IMR-90 (cell line): ENCODE measurements around the gene C20orf202. TPM values are rescaled to one million over a fixed set of nuclear protein-coding genes. Genes with fewer than 3 reads are reported as not detected.
A peak's percentile ranks its signal among the peaks of the same experiment; 100 is the strongest.

Source experiments
- ATAC-seq: fragments of 200-7000 bp; cut with Tn5 transposase; 2 replicates; pipeline ENCODE4 v1.9.1; 2020; ENCODE audit warnings: low read depth, mild to moderate bottlenecking, moderate library complexity
- BruUV-seq: library from RNA; stranded (reverse); fragments of 400-500 nt; replicated peaks from 2 replicates; lab custom pipeline; 2021; lab: Mats Ljungman, UMichigan
- CTCF ChIA-PET: fragments of 300-600 bp; formaldehyde crosslinking; extraction: SDS; loops from one replicate; lab custom pipeline; 2021; ENCODE audit warnings: antibody characterized with exemption; lab: Yijun Ruan, JAX
- POLR2A ChIA-PET: fragments of 300-600 bp; sonication (Branson Sonifier 250); formaldehyde crosslinking; loops from one replicate; lab custom pipeline; 2022; ENCODE audit warnings: antibody characterized with exemption; ENCODE audit not compliant: unreplicated experiment; lab: Charles Lee
- DNase-seq: peaks from one replicate; pipeline ENCODE4 v3.0.0; 2013
- H2AFZ ChIP-seq: replicated peaks from 2 replicates; pipeline ENCODE3; 2013; ENCODE audit warnings: low read length, mild to moderate bottlenecking; ENCODE audit not compliant: poor library complexity
- H2AK5ac ChIP-seq: 2 replicates; pipeline ENCODE4 v1.6.1; 2013; ENCODE audit warnings: low read depth, low read length, inconsistent platforms
- H2AK9ac ChIP-seq: replicated peaks from 2 replicates; pipeline ENCODE3; 2013; ENCODE audit warnings: mild to moderate bottlenecking, low read depth, low read length, moderate library complexity; ENCODE audit not compliant: poor library complexity
- H2BK120ac ChIP-seq: 2 replicates; pipeline ENCODE4 v1.6.1; 2013; ENCODE audit warnings: low read depth, low read length, inconsistent platforms
- H2BK15ac ChIP-seq: 3 replicates; pipeline ENCODE4 v1.6.1; 2013; ENCODE audit warnings: low read depth, low read length, inconsistent platforms
- H2BK20ac ChIP-seq: 2 replicates; pipeline ENCODE4 v1.6.1; 2013; ENCODE audit warnings: low read depth, mild to moderate bottlenecking, inconsistent platforms, low read length, moderate library complexity
- H2BK5ac ChIP-seq: 2 replicates; pipeline ENCODE4 v1.6.1; 2013; ENCODE audit warnings: mild to moderate bottlenecking, low read depth, low read length, inconsistent platforms; ENCODE audit not compliant: poor library complexity, severe bottlenecking
- H3K14ac ChIP-seq: replicated peaks from 2 replicates; pipeline ENCODE4 v1.6.1; 2013; ENCODE audit warnings: low read depth, low read length, inconsistent platforms
- H3K18ac ChIP-seq: 2 replicates; pipeline ENCODE4 v1.6.1; 2013; ENCODE audit warnings: low read depth, low read length, control low read depth
- H3K23ac ChIP-seq: 2 replicates; pipeline ENCODE4 v1.6.1; 2013; ENCODE audit warnings: low read depth, low read length, inconsistent platforms
- H3K27ac ChIP-seq: 2 replicates; pipeline ENCODE4 v1.5.1; 2013; ENCODE audit warnings: mild to moderate bottlenecking, control low read depth, low read length; ENCODE audit not compliant: insufficient read depth
- H3K27me3 ChIP-seq: 2 replicates; pipeline ENCODE4 v1.6.1; 2013; ENCODE audit warnings: low read length; ENCODE audit not compliant: control insufficient read depth, insufficient read depth
- H3K36me3 ChIP-seq: 2 replicates; pipeline ENCODE4 v1.6.1; 2013; ENCODE audit warnings: low read length, mixed read lengths; ENCODE audit not compliant: control insufficient read depth, insufficient read depth
- H3K4ac ChIP-seq: 2 replicates; pipeline ENCODE4 v1.6.1; 2013; ENCODE audit warnings: low read depth, low read length, inconsistent platforms
- H3K4me1 ChIP-seq: 2 replicates; pipeline ENCODE4 v1.6.1; 2013; ENCODE audit warnings: low read length, mixed read lengths; ENCODE audit not compliant: control insufficient read depth, insufficient read depth
- H3K4me2 ChIP-seq: 2 replicates; pipeline ENCODE4 v1.6.1; 2013; ENCODE audit warnings: low read depth, mild to moderate bottlenecking, control low read depth, low read length, moderate library complexity
- H3K4me3 ChIP-seq: 2 replicates; pipeline ENCODE4 v1.5.1; 2013; ENCODE audit warnings: low read depth, mild to moderate bottlenecking, control low read depth, low read length, moderate library complexity; ENCODE audit not compliant: insufficient read depth
- H3K56ac ChIP-seq: 2 replicates; pipeline ENCODE4 v1.6.1; 2013; ENCODE audit warnings: low read length, inconsistent platforms; ENCODE audit not compliant: insufficient read depth; ENCODE audit errors: extremely low read depth
- H3K79me1 ChIP-seq, 2 experiments: 2 replicates each; pipeline ENCODE4 v1.6.1; 2013; ENCODE audit warnings: low read length in 2 of 2, inconsistent platforms in 1 of 2, low read depth in 1 of 2
- H3K9ac ChIP-seq: 2 replicates; pipeline ENCODE4 v1.6.1; 2013; ENCODE audit warnings: low read depth, low read length, control low read depth
- H3K9me1 ChIP-seq: 2 replicates; pipeline ENCODE4 v1.6.1; 2013; ENCODE audit warnings: low read length, inconsistent platforms; ENCODE audit not compliant: insufficient read depth
- H3K9me3 ChIP-seq: 2 replicates; pipeline ENCODE4 v1.6.1; 2013; ENCODE audit warnings: low read length; ENCODE audit not compliant: control insufficient read depth, insufficient read depth
- H4K20me1 ChIP-seq: 2 replicates; pipeline ENCODE4 v1.6.1; 2013; ENCODE audit warnings: low read length, inconsistent platforms; ENCODE audit not compliant: insufficient read depth
- H4K5ac ChIP-seq: 2 replicates; pipeline ENCODE4 v1.6.1; 2013; ENCODE audit warnings: mild to moderate bottlenecking, low read depth, low read length, control low read depth
- H4K8ac ChIP-seq, 2 experiments: 2 replicates each; pipeline ENCODE4 v1.6.1; 2013; ENCODE audit warnings: low read depth in 2 of 2, low read length in 2 of 2, control low read depth in 1 of 2, inconsistent platforms in 1 of 2
- H4K91ac ChIP-seq: 2 replicates; pipeline ENCODE4 v1.6.1; 2013; ENCODE audit warnings: low read depth, low read length, inconsistent platforms; ENCODE audit not compliant: insufficient read depth
- ELK1 ChIP-seq: fragments of 150-350 bp; IDR thresholded peaks from 2 replicates; pipeline ENCODE4 v1.6.1; 2016; ENCODE audit warnings: low read depth, mild to moderate bottlenecking, low read length, moderate library complexity, borderline replicate concordance
- FOS ChIP-seq: fragments of 150-350 bp; IDR thresholded peaks from 2 replicates; pipeline ENCODE4 v1.6.1; 2016; ENCODE audit warnings: low read depth, low read length
- MAZ ChIP-seq: IDR thresholded peaks from 2 replicates; pipeline ENCODE4 v1.6.1; 2012; ENCODE audit warnings: low read depth, mild to moderate bottlenecking, low read length, improper control_type of control experiment, moderate library complexity, borderline replicate concordance
- RCOR1 ChIP-seq: IDR thresholded peaks from 2 replicates; pipeline ENCODE4 v1.6.1; 2012; ENCODE audit warnings: mild to moderate bottlenecking, low read length, improper control_type of control experiment; ENCODE audit not compliant: insufficient replicate concordance
- WGBS, 2 experiments: methylation state at CpG; one replicate each; pipeline versions ENCODE4 v1.1.5 to v1.1.7; 2013; ENCODE audit warnings: missing lambda C conversion rate in 2 of 2; ENCODE audit not compliant: insufficient read length in 1 of 2; ENCODE audit errors: extremely low coverage in 2 of 2; 5-methylcytosine and 5-hydroxymethylcytosine counted together
- dilution Hi-C: fragments of 300-500 bp; cut with HindIII; formaldehyde crosslinking; loops from one replicate; pipeline ENCODE4 v1.14.3; 2018; ENCODE audit warnings: low sequenced_read_pairs; ENCODE audit not compliant: unreplicated experiment
- in situ Hi-C: fragments of 300-500 bp; cut with MboI; formaldehyde crosslinking; loops from 3 replicates; pipeline ENCODE4 v1.14.3; 2019; ENCODE audit warnings: low sequenced_read_pairs, inconsistent platforms, mixed read lengths
- intact Hi-C: fragments of 100-400 bp; cut with micrococcal nuclease; formaldehyde crosslinking; loops from 2 replicates; pipeline ENCODE4 v1.10.0; 2022
- polyA plus RNA-seq, 3 experiments: library from polyadenylated mRNA; depleted of rRNA; stranded (reverse); fragments of >200 nt; gene quantifications; 2 replicates each; pipeline ENCODE4 v1.2.3, GENCODE V29; 2012; ENCODE audit warnings: low replicate concordance in 1 of 3
- total RNA-seq: library from RNA; depleted of rRNA; stranded (reverse); fragments of >200 nt; gene quantifications from 2 replicates; pipeline ENCODE4 v1.2.3, GENCODE V29; 2012
- TF ChIP-seq, protein P1 (sequence below): conservative IDR thresholded peaks from 2 replicates; pipeline ENCODE4 v1.5.1; 2012; ENCODE audit warnings: mild to moderate bottlenecking, low read depth, low read length, improper control_type of control experiment

Gene C20orf202
- total and polyA plus RNA-seq, 2 of the 4 experiments (the other 2 are of a cell fraction): not detected

DNA sequence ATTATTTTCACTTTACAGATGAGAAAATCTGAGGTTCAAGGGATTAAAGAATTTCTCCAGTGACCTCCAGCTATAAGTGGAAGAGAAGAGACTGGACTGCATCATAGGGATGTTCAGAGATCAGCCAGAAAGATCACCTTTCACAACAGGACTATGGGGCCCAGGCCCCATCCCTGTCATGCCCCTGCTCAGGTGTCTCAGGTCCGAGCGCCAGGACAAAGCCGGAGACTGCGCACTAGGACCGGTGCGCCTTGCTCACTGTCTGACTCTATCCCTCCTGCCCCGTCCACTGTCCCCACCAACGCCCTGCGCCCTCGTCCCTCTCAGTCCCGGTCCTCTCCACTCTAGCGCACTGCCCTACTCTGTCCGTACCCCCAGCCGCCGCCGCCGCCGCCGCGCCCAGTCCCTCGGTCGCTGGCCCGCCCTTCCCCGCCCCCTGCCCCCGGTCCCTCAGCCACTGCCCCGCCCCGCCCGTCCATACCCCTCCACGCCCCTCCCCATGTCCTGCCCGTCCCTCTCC is 22.1 kb downstream of the C20orf202 start:
- Histone ChIP-seq H4K8ac (peak overlapping the region in 1 of 2 experiments; percentile 4; a peak in 1 of 4 replicates), H3K27me3 (peaks cover 8% of the 10 kb centered on the region), H3K23ac (no peak overlapping the region), H2AFZ (peak overlapping the region; percentile 88), H3K14ac (no peak overlapping the region), H3K56ac (no peak overlapping the region), H2AK5ac (no peak overlapping the region), H3K9me3 (no peaks in the 10 kb centered on the region; the same call in 1 of the 2 replicates), H3K79me1 (no peaks in the 10 kb centered on the region), H3K4me2 (peak overlapping the region; percentile 100), H4K91ac (no peak overlapping the region), H3K36me3 (no peaks in the 10 kb centered on the region), H2BK120ac (no peak overlapping the region), H3K4ac (no peak overlapping the region), H3K27ac (no peak overlapping the region; the same call in 1 of the 2 replicates), H3K18ac (peak overlapping the region; percentile 23; the same call in 1 of the 2 replicates), H3K9ac (no peak overlapping the region; the same call in 1 of the 2 replicates), H3K4me1 (no peaks in the 10 kb centered on the region), H2BK15ac (no peak overlapping the region; the same call in 2 of the 3 replicates), H3K9me1 (no peaks in the 10 kb centered on the region), H2BK20ac (no peak overlapping the region), H4K20me1 (no peaks in the 10 kb centered on the region), H2BK5ac (no peak overlapping the region), H3K4me3 (peak overlapping the region; percentile 86), H4K5ac (peak overlapping the region; percentile 54; the same call in 1 of the 2 replicates), H2AK9ac (no peak overlapping the region)
- ChIA-PET CTCF (interaction anchor here (0.6 to 2.3 kb wide), 2 partner anchors 12 to 73 kb away, joined by 3 to 7 read pairs; no protein-coding TSS in a partner anchor), POLR2A (no interaction called here)
- ATAC-seq (peak; percentile 61), DNase-seq (no peak)
- dilution Hi-C loops: no loop called here
- BruUV-seq: no TSS peak
- WGBS, 2 experiments: 2% methylated on average over 17 of the region's 30 CpGs; no CpG with 5 or more reads in 1 of the 2 experiments
- intact Hi-C loops: no loop called here
- TF ChIP-seq, protein P1, sequence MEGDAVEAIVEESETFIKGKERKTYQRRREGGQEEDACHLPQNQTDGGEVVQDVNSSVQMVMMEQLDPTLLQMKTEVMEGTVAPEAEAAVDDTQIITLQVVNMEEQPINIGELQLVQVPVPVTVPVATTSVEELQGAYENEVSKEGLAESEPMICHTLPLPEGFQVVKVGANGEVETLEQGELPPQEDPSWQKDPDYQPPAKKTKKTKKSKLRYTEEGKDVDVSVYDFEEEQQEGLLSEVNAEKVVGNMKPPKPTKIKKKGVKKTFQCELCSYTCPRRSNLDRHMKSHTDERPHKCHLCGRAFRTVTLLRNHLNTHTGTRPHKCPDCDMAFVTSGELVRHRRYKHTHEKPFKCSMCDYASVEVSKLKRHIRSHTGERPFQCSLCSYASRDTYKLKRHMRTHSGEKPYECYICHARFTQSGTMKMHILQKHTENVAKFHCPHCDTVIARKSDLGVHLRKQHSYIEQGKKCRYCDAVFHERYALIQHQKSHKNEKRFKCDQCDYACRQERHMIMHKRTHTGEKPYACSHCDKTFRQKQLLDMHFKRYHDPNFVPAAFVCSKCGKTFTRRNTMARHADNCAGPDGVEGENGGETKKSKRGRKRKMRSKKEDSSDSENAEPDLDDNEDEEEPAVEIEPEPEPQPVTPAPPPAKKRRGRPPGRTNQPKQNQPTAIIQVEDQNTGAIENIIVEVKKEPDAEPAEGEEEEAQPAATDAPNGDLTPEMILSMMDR: no peak
- no peak for TF ChIP-seq MAZ
- no peak for TF ChIP-seq RCOR1
- no peak for TF ChIP-seq FOS
- TF ChIP-seq ELK1: no peak
- in situ Hi-C loops: no loop called here
